ENCODE data around the gene PINLYP.

GRCh38 chr19:43623889-43624670 lies 48.5 kb downstream of the PINLYP start:
- TF ChIP-seq, protein P1, sequence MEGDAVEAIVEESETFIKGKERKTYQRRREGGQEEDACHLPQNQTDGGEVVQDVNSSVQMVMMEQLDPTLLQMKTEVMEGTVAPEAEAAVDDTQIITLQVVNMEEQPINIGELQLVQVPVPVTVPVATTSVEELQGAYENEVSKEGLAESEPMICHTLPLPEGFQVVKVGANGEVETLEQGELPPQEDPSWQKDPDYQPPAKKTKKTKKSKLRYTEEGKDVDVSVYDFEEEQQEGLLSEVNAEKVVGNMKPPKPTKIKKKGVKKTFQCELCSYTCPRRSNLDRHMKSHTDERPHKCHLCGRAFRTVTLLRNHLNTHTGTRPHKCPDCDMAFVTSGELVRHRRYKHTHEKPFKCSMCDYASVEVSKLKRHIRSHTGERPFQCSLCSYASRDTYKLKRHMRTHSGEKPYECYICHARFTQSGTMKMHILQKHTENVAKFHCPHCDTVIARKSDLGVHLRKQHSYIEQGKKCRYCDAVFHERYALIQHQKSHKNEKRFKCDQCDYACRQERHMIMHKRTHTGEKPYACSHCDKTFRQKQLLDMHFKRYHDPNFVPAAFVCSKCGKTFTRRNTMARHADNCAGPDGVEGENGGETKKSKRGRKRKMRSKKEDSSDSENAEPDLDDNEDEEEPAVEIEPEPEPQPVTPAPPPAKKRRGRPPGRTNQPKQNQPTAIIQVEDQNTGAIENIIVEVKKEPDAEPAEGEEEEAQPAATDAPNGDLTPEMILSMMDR (IDR thresholded peaks at IDR 0.05; ENCODE audit: low read length): no peak
- no peak for TF ChIP-seq EZH2 (IDR thresholded peaks at IDR 0.05; ENCODE audit: borderline replicate concordance, low read length)
